Measurements from ENCODE around the gene TMEM163. TPM values are rescaled to one million over a fixed set of nuclear protein-coding genes. Genes with fewer than 3 reads are reported as not detected.
"Not testable (repeated sequence)": the region's sequence is repeated elsewhere in the genome, so short reads cannot be mapped to it uniquely, and the experiment has no call there.

TMEM163 gene
- polyA plus RNA-seq, 1 donor, result 0.72 TPM

DNA sequence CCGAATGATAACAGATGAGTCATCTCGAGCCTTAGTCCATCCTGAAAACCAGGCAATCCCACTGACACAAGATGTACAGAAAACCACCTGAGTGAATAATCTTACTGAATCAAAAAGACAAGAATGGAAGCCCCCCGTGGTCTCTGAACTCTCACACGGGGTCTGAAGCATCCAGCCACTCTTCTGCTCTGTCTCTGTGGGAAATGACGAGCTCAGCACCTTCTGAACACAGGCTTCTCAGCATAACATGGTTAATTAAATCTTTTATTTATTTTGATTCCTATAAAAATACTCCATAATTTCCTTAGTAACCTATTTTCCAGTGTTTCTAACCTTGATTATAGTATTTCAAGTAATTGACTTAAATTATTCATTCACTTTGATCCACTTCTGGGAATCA lies 203.7 kb downstream of the TMEM163 start:
- no peak for DNase-seq

DNA sequence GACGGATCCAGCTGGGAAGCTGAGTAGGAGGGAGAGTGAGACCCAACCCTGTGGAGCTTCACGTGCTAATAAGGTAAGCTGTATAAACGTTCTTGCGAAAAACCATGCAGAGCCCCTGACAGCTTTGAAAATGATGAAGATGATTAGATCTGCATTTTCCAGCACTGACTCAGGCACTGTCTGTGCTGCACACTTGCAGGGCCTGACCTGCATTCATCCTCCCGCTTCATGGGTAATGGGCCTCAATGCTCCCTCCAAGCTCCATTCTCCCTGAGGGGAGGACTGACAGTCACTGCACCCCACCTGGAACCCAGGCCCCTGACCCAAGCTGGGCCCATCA lies 205.4 kb downstream of the TMEM163 start:
- DNase-seq, result no peak

DNA sequence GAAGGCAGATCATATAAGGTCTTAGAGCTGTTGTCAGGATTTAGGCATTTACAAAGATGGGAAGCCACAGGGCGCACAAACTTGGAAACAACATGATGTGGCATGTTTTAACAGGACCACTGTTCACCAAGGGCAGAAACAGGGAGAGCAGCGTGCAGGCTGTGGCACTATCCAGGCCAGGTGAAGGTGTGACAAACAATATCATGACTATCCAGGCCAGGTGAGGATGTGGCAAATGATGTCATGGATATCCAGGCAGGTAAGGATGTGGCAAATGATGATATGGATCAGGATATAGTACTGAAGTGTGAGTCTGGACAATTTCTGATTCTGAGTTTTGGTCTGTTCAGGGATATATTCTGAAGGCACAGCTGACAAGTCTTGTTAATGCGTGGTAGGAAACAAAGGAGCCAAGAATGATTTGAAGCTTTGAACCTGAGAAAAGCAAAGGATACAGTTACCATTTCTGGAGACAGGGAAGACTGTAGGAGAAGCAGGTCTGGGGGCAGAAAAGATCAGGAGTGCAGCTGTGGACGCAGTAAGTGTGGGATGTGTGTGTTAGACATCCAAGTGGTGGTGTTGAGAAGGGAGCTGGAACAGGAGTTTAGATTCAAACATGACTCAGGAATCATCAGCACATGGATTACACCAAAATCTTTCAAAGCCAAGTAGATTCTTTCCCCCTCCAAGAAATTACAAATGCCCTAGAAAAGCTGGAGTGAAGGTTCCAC lies 205.9 kb downstream of the TMEM163 start:
- DNase-seq, result no peak

DNA sequence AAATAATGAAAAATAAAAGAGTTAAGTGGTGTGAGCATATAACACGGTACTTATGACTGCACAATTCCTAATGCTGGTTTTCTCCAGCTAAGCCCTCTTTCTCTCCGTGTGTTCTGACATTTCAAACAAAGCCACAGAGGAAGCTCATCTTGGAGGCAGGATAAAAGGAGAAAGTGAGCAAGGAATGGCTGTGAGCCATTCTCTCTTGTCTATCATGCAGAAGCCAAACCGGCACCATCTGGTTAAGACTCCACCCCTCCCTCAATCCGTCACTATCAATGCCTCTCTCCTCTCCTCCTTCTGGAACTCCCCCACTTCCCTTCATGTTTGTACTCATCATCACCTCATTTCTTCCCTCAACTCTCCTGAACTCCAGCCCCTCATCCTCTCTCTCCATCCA lies 210.4 kb downstream of the TMEM163 start:
- DNase-seq, result no peak

DNA sequence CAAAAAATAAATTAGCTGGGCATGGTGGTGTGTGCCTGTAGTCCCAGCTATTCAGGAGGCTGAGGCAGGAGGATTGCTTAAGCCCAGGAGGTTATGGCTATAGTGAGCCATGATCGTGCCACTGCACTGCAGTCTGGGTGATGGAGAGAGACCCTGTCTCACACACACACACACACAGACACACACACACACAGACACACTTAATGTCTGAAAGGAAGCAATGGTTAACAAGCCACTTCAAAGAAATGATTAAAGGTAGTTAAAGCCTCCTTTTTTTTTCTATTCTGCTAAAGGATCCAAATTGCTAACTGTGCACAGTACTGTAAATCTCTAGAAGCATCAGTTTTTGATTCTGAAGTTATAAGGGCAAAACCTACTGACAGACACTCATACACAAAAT lies 211.1 kb downstream of the TMEM163 start:
- DNase-seq, result no peak

DNA sequence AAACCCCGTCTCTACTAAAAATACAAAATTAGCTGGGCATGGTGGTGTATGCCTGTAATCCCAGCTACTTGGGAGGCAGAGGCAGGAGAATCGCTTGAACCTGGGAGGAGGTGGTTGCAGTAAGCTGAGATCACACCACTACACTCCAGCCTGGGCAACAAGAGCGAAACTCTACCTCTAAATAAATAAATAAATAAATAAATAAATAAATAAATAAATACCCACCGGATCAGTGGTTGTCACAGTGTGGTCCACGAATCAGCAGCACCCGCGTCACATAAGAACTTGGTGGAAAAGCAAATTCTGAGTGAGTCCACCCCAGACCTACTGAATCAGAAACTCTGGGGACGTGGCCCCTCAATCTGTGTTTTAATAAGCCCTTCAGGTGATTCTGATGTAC lies 211.6 kb downstream of the TMEM163 start:
- not testable (repeated sequence) for DNase-seq

DNA sequence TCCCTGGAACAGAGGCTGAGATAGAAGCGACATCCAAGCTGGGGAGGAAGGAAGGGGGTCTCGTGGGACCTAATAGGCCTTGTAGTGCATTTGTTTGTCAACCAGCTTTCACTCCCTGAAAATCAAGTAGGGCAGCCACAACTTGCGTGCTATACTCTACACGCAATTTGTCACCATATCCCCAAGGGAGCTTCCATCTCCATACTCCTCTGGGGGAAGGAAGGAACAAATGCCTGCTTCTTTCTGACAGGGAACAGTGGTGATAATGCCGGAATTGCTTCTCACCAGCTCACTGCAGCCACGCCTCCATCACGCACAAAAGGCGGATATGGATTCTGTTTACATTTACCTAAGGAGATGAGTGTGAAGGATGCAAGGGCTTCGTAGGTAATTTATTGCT lies 213.4 kb downstream of the TMEM163 start:
- no peak for DNase-seq

DNA sequence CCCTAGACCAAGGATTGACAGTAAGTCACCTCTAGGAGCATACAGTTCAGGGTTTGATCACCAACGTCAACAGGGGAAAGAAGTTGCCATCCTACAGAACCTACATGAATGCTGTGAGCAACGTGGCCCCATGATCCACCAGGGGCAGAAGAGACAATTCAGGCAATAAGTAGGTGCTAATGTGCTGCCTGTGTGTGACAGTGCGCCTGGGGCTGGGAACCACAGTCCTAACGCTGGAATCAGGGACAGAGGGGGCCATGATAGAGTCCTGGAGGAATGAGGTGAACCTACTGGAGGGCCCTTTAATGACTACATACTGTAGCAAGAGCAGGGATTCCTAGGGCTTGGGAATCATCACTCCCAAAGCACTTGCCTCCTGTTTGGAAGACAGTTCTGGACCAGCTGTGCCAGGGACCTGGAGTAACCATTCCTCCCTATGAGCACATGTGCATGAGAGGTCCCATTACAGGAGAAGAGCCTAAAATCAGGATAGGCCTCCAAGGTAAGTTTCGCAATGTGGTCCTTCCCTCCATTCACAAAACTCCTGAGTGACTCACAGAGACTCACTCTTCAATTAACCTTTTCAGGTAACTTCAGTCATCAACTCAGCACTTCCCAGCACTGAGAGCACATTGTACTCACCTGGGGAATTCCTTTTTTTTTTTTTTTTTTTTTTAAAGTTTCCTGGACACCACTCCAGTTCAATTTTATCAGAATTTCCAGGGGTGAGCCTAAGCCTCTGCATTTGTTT lies 214.0 kb downstream of the TMEM163 start:
- no peak for DNase-seq

DNA sequence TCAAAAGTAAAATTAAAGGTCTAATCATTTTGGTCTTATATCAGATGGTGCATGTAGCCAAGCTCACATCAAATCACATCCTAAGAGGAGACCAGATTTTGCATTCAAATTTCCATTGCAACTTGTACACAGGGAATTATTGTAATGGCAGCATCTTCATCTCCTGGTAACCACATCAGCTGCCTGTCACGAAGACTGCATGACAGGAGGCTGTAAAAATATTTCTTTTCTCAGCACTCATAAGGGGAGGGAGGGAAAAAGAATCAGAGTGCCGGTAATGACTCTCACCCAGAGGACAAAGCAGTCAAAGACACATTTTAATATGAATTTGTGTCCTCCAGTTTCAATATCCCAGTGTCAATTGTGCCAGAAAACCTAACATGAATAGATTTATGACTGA lies 216.7 kb downstream of the TMEM163 start:
- no peak for DNase-seq

DNA sequence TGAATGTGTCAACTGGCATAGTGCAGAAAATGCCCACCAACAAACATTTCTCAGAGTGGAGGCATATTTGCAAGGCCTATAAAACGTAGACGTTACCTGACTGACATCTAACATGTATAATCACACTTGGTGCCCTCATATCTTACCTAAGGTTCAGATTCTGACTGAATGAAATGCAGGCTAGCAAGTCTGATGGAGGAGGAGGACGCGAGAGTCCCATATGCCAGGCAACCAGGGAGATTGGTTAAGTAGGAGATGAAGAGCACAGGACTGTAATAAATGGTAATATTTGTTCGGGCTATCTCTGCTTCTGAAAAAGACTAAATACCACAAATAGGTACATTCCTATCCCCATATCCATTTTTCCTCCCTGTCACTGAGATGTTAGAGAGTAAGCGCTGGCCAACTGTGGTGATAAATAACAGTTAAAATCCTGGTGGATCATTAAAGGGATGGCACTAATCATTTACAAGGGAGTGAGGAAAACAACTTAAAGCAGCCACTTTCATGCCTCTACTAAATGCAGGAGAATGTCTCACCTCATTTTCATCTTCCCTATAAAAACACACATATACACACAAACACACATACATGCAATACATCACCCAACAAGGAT lies 217.2 kb downstream of the TMEM163 start:
- DNase-seq, result no peak

DNA sequence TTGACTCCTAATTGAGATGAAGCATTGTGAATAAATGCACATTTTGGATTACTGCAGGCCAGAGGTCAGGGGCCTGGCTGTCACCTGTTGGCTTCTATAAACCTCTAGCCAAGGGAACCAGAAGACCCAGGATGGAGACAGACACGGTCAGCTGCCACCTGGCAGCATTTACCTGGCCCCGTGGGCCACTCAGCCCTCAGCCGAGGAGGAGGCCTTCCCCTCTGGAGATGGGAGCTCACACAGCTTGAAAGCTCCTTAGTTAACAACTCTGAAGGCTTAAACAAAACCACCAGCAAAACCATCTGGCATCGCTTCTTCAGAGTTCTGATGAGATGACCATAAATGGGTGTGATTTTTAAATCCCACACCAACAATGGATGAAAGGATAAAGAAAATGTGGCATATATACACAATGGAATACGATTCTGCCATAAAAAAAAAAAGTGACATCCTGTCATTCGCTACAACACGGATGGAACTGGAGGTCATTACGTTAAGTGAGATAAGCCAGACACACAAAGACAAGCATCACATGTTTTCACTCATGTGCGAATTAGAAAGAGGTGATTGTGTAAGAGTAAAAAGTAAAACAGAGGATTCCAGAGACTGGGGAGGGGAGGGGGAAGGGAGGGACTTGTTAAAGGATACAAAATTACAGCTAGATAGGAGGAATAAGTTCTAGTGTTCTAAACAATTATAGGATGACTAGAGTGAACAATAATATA lies 218.4 kb downstream of the TMEM163 start:
- DNase-seq, result no peak

DNA sequence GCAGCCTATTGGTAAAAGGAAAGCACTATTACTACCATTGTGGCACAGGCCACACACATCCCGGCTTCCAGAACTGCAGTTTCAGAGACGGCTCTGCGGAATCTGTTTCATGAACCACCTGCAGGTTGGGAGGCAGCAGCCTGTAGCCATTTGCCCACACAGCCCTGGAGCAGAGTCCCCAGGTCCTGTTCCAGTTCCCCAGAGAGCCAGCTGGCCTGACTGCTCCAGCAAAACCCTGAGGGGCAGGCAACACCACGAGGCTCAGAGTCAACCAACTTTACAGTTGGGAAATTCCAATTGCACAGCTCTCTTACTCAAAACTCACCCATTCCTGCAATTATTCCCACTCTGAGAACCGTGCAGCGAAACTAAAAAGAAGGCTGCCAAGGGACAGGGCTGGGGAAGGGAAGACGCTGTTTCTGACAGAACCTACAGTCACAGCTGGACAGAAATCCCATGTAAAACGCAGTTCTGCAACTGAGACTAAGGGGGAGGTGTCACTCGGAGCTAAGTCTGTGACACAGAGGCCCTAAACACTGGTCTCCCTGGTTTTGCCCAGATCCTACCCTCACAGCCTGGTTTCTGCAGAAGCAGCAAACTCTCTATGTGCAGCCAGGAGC lies 219.4 kb downstream of the TMEM163 start:
- peak; percentile 14 for DNase-seq

DNA sequence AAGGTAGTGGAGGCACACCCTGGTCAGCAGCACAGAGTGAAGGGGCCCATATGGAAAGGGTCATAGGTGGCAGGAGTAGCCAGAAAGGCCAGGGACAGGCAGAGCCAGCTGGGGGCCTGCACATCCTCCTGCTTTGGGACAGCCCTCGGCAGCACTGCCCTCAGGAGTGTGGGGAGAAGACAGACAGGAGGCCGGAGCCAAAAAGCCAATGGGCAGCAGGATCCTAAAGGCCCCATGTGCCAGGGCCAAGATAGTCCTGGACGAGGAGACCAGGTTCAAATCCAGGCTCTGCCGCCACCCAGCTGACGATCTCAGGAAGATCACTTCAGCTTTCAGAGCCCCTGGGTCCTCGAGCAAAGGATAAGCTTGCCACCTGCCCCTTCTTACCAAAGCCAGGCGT lies 220.1 kb downstream of the TMEM163 start:
- no peak for DNase-seq

DNA sequence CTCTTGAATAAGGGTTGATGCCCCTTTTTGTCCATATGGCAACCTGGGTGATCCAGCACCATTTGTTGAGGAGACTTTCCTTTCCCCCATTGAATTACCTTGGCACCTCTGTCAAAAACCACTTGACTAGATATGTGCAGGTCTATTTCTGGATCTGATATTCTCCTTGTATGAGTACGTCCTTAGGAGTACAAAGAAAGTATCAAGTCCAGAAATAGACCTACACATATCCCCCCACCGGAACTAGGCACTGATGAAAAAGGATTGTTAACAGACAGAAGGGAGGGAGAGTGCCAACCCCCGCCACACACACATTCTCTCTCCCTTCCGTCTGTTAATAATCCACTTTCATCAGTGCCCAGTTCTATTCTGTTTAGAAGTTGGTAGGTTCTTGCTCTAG lies 225.0 kb downstream of the TMEM163 start:
- no peak for DNase-seq

DNA sequence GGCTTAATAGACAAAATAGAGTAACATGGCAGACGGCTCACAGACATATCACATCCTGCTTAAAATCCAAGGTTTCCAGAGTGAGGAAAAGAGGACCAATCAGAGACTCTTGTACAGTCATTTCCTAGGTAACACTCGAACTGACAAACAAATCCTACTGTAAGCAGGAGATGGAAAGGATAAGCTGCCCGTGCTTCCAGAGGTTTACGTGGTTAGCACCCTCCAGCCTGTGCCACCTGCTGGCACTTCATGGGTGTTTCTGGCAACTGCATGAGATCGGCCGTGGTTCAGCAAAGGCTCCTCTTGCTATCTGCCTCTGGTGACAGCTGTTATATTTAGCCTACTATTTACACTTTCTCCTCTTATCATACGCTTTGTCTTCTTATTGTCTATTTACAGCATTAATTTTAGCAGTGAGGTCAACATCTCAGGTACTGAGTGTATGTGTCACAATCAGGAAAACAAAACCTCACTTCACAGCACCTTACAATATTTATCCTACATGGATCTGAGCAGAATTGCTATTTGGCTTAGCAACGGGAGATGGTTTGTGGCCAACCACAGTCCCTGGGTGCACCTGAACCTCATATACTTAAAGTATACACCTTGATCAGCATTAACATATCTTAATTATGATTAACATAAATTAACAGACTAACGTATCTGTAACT lies 226.9 kb downstream of the TMEM163 start:
- DNase-seq, result no peak

DNA sequence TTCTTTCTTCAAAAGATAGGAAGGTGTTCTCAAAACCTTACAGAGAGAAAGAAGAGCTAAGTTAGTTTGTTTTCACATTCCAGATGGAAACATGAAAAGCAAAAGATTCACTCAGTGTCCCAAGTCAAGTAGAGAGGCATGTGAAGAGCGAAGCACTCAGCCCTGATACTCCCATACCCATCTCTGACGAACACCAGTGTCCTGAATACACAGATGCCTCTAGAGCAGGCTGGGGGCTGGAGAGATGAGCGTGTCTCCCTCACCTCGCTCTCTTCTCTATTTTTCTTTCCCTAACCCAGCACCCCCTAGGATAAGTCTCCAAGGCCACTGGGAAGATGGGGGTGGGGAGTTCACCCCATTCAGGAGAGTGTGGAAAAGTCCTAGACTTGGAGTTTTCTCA lies 227.8 kb downstream of the TMEM163 start:
- no peak for DNase-seq

DNA sequence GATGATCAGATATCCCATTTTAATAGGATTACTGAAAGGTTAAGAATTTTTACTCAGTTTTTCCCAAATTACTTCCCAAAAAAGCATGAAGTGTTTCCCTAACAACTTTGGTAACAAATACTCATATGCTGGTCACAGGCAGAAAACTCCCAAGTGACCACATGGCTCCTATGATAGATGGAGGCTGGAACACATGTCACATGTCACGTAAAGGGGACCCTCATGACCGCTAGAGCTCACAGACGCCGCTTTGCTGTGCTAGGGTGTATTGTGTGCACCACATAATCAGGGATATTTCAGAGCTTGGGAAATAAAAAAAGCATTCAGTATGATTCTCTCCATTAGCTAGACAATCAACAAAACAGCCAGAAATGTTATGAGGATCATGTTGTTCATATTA lies 228.2 kb downstream of the TMEM163 start:
- no peak for DNase-seq

DNA sequence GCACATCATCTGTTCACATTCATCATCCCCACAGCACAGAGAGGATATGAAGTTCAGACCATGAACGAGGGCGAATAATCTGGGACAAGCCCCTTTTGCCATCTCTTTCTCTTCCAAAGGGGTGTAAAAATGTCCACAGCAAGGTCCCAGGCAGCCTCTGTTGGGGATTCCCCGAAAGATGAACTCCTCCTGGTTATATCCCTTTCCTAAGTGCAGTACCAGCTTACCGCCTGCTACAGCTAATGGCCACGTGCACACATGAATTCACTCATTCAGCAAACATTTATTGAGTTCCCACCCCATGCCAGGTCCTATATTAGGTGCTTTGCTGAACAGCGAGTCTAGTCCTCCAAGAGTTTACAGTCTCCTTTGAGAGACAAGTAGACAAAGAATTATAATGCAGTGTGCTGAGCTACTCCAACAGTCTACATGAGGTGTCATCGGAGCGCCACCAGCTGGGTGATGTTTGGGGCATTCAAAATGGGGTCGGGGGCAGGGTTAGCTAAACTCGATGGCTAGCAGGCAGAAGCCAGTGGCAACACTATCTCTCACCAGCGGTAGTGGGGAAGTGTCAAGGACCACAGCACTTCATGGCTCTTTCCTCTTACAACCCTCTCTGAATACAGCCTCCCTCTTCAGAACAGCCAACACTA lies 228.9 kb downstream of the TMEM163 start:
- no peak for DNase-seq

DNA sequence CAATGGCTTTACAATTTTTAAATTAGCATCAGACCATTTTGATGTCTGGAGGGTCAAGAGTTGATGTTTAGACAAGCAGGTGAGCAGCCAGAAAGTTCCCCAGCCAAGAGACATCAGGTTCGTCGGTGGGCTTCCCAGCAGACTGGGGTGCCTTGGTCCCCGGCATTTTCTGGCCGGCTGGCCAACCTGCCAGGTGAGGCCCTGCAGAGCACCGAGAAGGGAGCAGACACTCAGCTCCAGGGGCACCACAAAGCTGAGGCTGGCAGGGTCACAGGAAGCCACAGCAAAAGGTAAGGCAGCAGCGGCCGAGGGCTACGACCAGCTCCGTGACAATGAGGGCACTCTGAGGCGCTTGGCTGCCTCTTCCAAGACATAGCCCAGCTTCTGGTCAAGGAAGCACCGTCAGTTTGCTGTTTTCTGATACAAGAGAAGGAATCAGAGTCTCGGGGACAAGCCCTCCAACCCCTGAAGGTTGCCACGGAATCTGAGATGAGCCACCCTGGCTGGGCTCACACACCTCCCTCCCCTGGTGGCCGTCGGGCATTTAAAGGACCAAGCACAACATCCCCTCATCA lies 235.9 kb downstream of the TMEM163 start:
- DNase-seq, result no peak

DNA sequence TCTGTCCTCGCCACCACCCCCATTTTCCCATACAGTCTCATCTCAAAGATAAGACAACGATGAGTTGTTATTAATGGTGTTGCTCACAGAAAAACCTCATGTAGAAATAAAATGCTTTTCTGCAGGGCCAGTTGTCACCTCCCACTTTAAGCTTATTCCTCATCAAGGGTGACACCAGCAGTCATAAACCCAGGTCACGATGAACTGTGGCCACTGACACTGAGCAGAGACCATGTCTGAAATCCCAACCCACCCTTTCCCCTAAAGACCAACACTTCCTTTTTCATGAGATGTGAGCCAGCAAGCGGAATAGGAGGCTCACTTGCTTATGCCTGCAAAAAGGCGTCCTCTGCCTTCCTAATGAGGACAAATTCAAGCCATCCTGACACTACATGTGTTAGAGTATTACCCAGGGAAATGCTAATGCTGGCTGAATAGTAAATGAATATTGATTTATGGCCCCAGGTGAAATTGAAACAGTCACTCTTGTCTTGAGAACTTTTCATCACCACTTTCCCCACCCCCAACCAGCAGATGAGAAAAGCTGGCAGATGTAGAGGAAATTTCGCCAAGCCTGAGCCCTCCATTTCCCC lies 236.6 kb downstream of the TMEM163 start:
- no peak for DNase-seq
